Karpas-422 (cell line): ENCODE data around the gene TNS3. TPM values are rescaled to one million over a fixed set of nuclear protein-coding genes. Genes with fewer than 3 reads are reported as not detected.

Experiments
- DNase-seq: peaks from one replicate; pipeline ENCODE4 v3.0.0-alpha.2; 2015
- H2AFZ ChIP-seq: fragments of 200-600 bp; sonication (generic); 2 replicates; pipeline ENCODE4 v1.6.1; 2014; ENCODE audit warnings: antibody characterized with exemption, low read length, mixed read lengths
- H3K27ac ChIP-seq: fragments of 200-600 bp; sonication (generic); 2 replicates; pipeline ENCODE4 v1.5.1; 2014; ENCODE audit warnings: mild to moderate bottlenecking, low read length, moderate library complexity
- H3K27me3 ChIP-seq: fragments of 200-600 bp; sonication (generic); 2 replicates; pipeline ENCODE4 v1.6.1; 2014; ENCODE audit warnings: low read length, mixed read lengths
- H3K36me3 ChIP-seq: fragments of 200-600 bp; sonication (generic); 2 replicates; pipeline ENCODE4 v1.6.1; 2014; ENCODE audit warnings: low read length, mixed read lengths; ENCODE audit not compliant: insufficient read depth
- H3K4me1 ChIP-seq: fragments of 200-600 bp; sonication (generic); 2 replicates; pipeline ENCODE4 v1.6.1; 2014; ENCODE audit warnings: mild to moderate bottlenecking, low read length, mixed read lengths
- H3K4me2 ChIP-seq: fragments of 200-600 bp; sonication (generic); 2 replicates; pipeline ENCODE4 v1.6.1; 2014; ENCODE audit warnings: low read length, low read depth, mild to moderate bottlenecking; ENCODE audit not compliant: poor library complexity, severe bottlenecking
- H3K4me3 ChIP-seq: fragments of 200-600 bp; sonication (generic); 2 replicates; pipeline ENCODE4 v1.5.1; 2014; ENCODE audit warnings: mild to moderate bottlenecking, antibody characterized with exemption, low read length, mixed read lengths
- H3K79me2 ChIP-seq: fragments of 200-600 bp; sonication (generic); 2 replicates; pipeline ENCODE4 v1.6.1; 2014; ENCODE audit warnings: mild to moderate bottlenecking, low read length, mixed read lengths
- H3K9ac ChIP-seq: fragments of 200-600 bp; sonication (generic); 2 replicates; pipeline ENCODE4 v1.6.0; 2014; ENCODE audit warnings: low read length
- H3K9me2 ChIP-seq: fragments of 200-600 bp; sonication (generic), shearing (Covaris generic); replicated peaks from 2 replicates; pipeline ENCODE4 v1.6.0; 2014; ENCODE audit warnings: mild to moderate bottlenecking, low read length, moderate library complexity; ENCODE audit not compliant: insufficient read depth
- H3K9me3 ChIP-seq: fragments of 300-700, 200-600 bp; sonication (generic); 2 replicates; pipeline ENCODE4 v1.6.1; 2014; ENCODE audit warnings: low read length, mixed read lengths
- H4K20me1 ChIP-seq: fragments of 200-600 bp; sonication (generic); 2 replicates; pipeline ENCODE4 v1.6.1; 2014; ENCODE audit warnings: mild to moderate bottlenecking, antibody characterized with exemption, low read length, low read depth; ENCODE audit not compliant: insufficient read depth
- total RNA-seq: library from RNA; depleted of rRNA; stranded (reverse); fragments of >200 nt; shearing (Covaris generic); gene quantifications from 2 replicates; pipeline ENCODE4 v1.2.3, GENCODE V29; 2014; ENCODE audit warnings: low replicate concordance

TNS3 gene
- total RNA-seq, 1 experiment from 2014 or later, result 56.6 TPM

- no peaks in the 10 kb centered on the region for H4K20me1 ChIP-seq
- H3K4me1 ChIP-seq, result peaks cover 96% of the 10 kb centered on the region
- H3K36me3 ChIP-seq, result no peaks in the 10 kb centered on the region
Measured at GRCh38 chr7:47498229-47499056, 83.5 kb downstream of the TNS3 start.

GRCh38 chr7:47497367-47498096, 84.4 kb downstream of the TNS3 start:
- Histone ChIP-seq H3K27me3 (no peaks in the 10 kb centered on the region), H3K4me3 (peak overlapping the region; percentile 56), H3K4me2 (peak overlapping the region; percentile 67), H3K9me3 (no peaks in the 10 kb centered on the region), H2AFZ (no peak overlapping the region), H3K9me2 (no peaks in the 10 kb centered on the region), H3K27ac (peak overlapping the region; percentile 97), H3K79me2 (peaks cover 77% of the 10 kb centered on the region), H3K9ac (peak overlapping the region; percentile 72), H3K36me3 (no peaks in the 10 kb centered on the region), H4K20me1 (no peaks in the 10 kb centered on the region), H3K4me1 (peaks cover 87% of the 10 kb centered on the region)
- peak; percentile 92 for DNase-seq

More at GRCh38 chr7:47498229-47499056, 83.5 kb downstream of the TNS3 start:
- Histone ChIP-seq H3K27ac (peak overlapping the region; percentile 97), H3K79me2 (peaks cover 78% of the 10 kb centered on the region), H2AFZ (no peak overlapping the region), H3K9me2 (no peaks in the 10 kb centered on the region), H3K4me2 (peak overlapping the region; percentile 67), H3K9ac (peak overlapping the region; percentile 72), H3K9me3 (no peaks in the 10 kb centered on the region), H3K4me3 (peak overlapping the region; percentile 56; the same call in 1 of the 2 replicates), H3K27me3 (no peaks in the 10 kb centered on the region)
- peak; percentile 68 for DNase-seq

- Histone ChIP-seq H2AFZ (no peak overlapping the region), H3K27ac (peak overlapping the region; percentile 97), H3K4me2 (peak overlapping the region; percentile 67)
Measured at GRCh38 chr7:47496666-47497065, 85.2 kb downstream of the TNS3 start.

GRCh38 chr7:47496056-47496665, 85.8 kb downstream of the TNS3 start:
- Histone ChIP-seq H3K9ac (peak overlapping the region; percentile 72), H3K4me1 (peaks cover 73% of the 10 kb centered on the region), H4K20me1 (no peaks in the 10 kb centered on the region), H3K4me2 (peak overlapping the region; percentile 67), H3K4me3 (peak overlapping the region; percentile 56), H3K36me3 (no peaks in the 10 kb centered on the region), H3K27me3 (no peaks in the 10 kb centered on the region), H3K9me3 (no peaks in the 10 kb centered on the region), H3K27ac (peak overlapping the region; percentile 97), H2AFZ (no peak overlapping the region), H3K9me2 (no peaks in the 10 kb centered on the region), H3K79me2 (peaks cover 77% of the 10 kb centered on the region)
- peak; percentile 69 for DNase-seq

More at GRCh38 chr7:47496666-47497065, 85.2 kb downstream of the TNS3 start:
- Histone ChIP-seq H3K9me2 (no peaks in the 10 kb centered on the region), H3K4me1 (peaks cover 78% of the 10 kb centered on the region), H3K4me3 (peak overlapping the region; percentile 56), H3K27me3 (no peaks in the 10 kb centered on the region), H3K36me3 (no peaks in the 10 kb centered on the region), H3K9me3 (no peaks in the 10 kb centered on the region), H3K9ac (peak overlapping the region; percentile 72), H4K20me1 (no peaks in the 10 kb centered on the region), H3K79me2 (peaks cover 77% of the 10 kb centered on the region)
- DNase-seq, result no peak

GRCh38 chr7:47493976-47494911, 87.7 kb downstream of the TNS3 start:
- peak overlapping the region; percentile 72 for H3K9ac ChIP-seq
- H3K9me3 ChIP-seq, result no peaks in the 10 kb centered on the region
- peak overlapping the region; percentile 56 for H3K4me3 ChIP-seq
- H3K27ac ChIP-seq, result peak overlapping the region; percentile 97
- H3K9me2 ChIP-seq, result no peaks in the 10 kb centered on the region
- no peaks in the 10 kb centered on the region for H4K20me1 ChIP-seq
- no peaks in the 10 kb centered on the region for H3K36me3 ChIP-seq
- peaks cover 54% of the 10 kb centered on the region for H3K4me1 ChIP-seq
- peak; percentile 48 for DNase-seq
- 0 out of 2 replicates have a peak overlapping the region, but pooled peaks have one; percentile 19 for H2AFZ ChIP-seq
- peaks cover 81% of the 10 kb centered on the region for H3K79me2 ChIP-seq
- no peaks in the 10 kb centered on the region for H3K27me3 ChIP-seq
- peak overlapping the region; percentile 67 for H3K4me2 ChIP-seq

- Histone ChIP-seq H3K4me3 (no peak overlapping the region), H2AFZ (no peak overlapping the region), H4K20me1 (no peaks in the 10 kb centered on the region), H3K9ac (no peak overlapping the region), H3K4me2 (no peak overlapping the region), H3K36me3 (no peaks in the 10 kb centered on the region), H3K9me3 (no peaks in the 10 kb centered on the region), H3K27me3 (no peaks in the 10 kb centered on the region), H3K79me2 (peaks cover 88% of the 10 kb centered on the region), H3K4me1 (peaks cover 46% of the 10 kb centered on the region), H3K27ac (no peak overlapping the region), H3K9me2 (no peaks in the 10 kb centered on the region)
- no peak for DNase-seq
Measured at GRCh38 chr7:47492716-47493325, 89.1 kb downstream of the TNS3 start.

GRCh38 chr7:47490501-47491265, 91.2 kb downstream of the TNS3 start:
- H2AFZ ChIP-seq, result no peak overlapping the region
- H3K4me1 ChIP-seq, result peaks cover 43% of the 10 kb centered on the region
- H3K79me2 ChIP-seq, result peaks cover 93% of the 10 kb centered on the region
- H3K27ac ChIP-seq, result no peak overlapping the region
- no peaks in the 10 kb centered on the region for H3K27me3 ChIP-seq
- H3K36me3 ChIP-seq, result no peaks in the 10 kb centered on the region; the same call in 1 of the 2 replicates
- H3K9ac ChIP-seq, result no peak overlapping the region
- no peaks in the 10 kb centered on the region for H3K9me2 ChIP-seq
- no peaks in the 10 kb centered on the region for H3K9me3 ChIP-seq
- no peaks in the 10 kb centered on the region for H4K20me1 ChIP-seq
- no peak overlapping the region for H3K4me2 ChIP-seq
- DNase-seq, result no peak
- H3K4me3 ChIP-seq, result no peak overlapping the region
